ENCODE measurements around the gene TNS3. TPM values are rescaled to one million over a fixed set of nuclear protein-coding genes. Genes with fewer than 3 reads are reported as not detected.

Gene TNS3
- total RNA-seq, 1 donor from 2014 or later, result 426 TPM

- no peaks in the 10 kb centered on the region for H3K27me3 Mint-ChIP-seq (ENCODE audit: low read depth)
- H3K27ac Mint-ChIP-seq (ENCODE audit: unreplicated experiment), result peak overlapping the region; percentile 45
- peaks cover 11% of the 10 kb centered on the region for H3K4me1 Mint-ChIP-seq (ENCODE audit: low read depth)
- no peak overlapping the region for H3K4me3 Mint-ChIP-seq (ENCODE audit: unreplicated experiment)
- no peak for TF ChIP-seq CTCF (IDR thresholded peaks at IDR 0.05)
- H3K36me3 Mint-ChIP-seq (ENCODE audit: low read depth), result peaks cover 71% of the 10 kb centered on the region
- H3K9me3 Mint-ChIP-seq (ENCODE audit: low read depth), result no peaks in the 10 kb centered on the region
- no peak for DNase-seq (ENCODE audit: low spot score)
Measured at GRCh38 chr7:47281161-47281560, 300.8 kb downstream of the TNS3 start.

GRCh38 chr7:47280114-47280513, 301.8 kb downstream of the TNS3 start:
- Mint-ChIP-seq H3K9me3 (ENCODE audit: low read depth) (no peaks in the 10 kb centered on the region), H3K4me3 (ENCODE audit: unreplicated experiment) (no peak overlapping the region), H3K27me3 (ENCODE audit: low read depth) (no peaks in the 10 kb centered on the region), H3K27ac (ENCODE audit: unreplicated experiment) (peak overlapping the region; percentile 39), H3K36me3 (ENCODE audit: low read depth) (peaks cover 70% of the 10 kb centered on the region), H3K4me1 (ENCODE audit: low read depth) (peaks cover 2% of the 10 kb centered on the region)
- no peak for DNase-seq (ENCODE audit: low spot score)
- TF ChIP-seq CTCF (IDR thresholded peaks at IDR 0.05), result no peak

- no peak overlapping the region for H3K27ac Mint-ChIP-seq (ENCODE audit: unreplicated experiment)
- no peaks in the 10 kb centered on the region for H3K27me3 Mint-ChIP-seq (ENCODE audit: low read depth)
- no peak for TF ChIP-seq CTCF (IDR thresholded peaks at IDR 0.05)
- H3K9me3 Mint-ChIP-seq (ENCODE audit: low read depth), result no peaks in the 10 kb centered on the region
- peaks cover 70% of the 10 kb centered on the region for H3K36me3 Mint-ChIP-seq (ENCODE audit: low read depth)
- peaks cover 2% of the 10 kb centered on the region for H3K4me1 Mint-ChIP-seq (ENCODE audit: low read depth)
- no peak overlapping the region for H3K4me3 Mint-ChIP-seq (ENCODE audit: unreplicated experiment)
- DNase-seq (ENCODE audit: low spot score), result no peak
Measured at GRCh38 chr7:47278043-47278442, 303.9 kb downstream of the TNS3 start.

- peak overlapping the region; percentile 84 for H3K27ac Mint-ChIP-seq (ENCODE audit: unreplicated experiment)
- H3K9me3 Mint-ChIP-seq (ENCODE audit: low read depth), result peaks cover 4% of the 10 kb centered on the region
- H3K4me1 Mint-ChIP-seq (ENCODE audit: low read depth), result no peaks in the 10 kb centered on the region
- H3K27me3 Mint-ChIP-seq (ENCODE audit: low read depth), result no peaks in the 10 kb centered on the region
- peaks cover 63% of the 10 kb centered on the region for H3K36me3 Mint-ChIP-seq (ENCODE audit: low read depth)
- H3K4me3 Mint-ChIP-seq (ENCODE audit: unreplicated experiment), result no peak overlapping the region
- DNase-seq (ENCODE audit: low spot score), result no peak
- no peak for TF ChIP-seq CTCF (IDR thresholded peaks at IDR 0.05)
Measured at GRCh38 chr7:47277321-47277781, 304.6 kb downstream of the TNS3 start.

- Mint-ChIP-seq H3K27me3 (ENCODE audit: low read depth) (no peaks in the 10 kb centered on the region), H3K27ac (ENCODE audit: unreplicated experiment) (peak overlapping the region; percentile 36), H3K4me3 (ENCODE audit: unreplicated experiment) (no peak overlapping the region), H3K9me3 (ENCODE audit: low read depth) (peaks cover 19% of the 10 kb centered on the region), H3K4me1 (ENCODE audit: low read depth) (no peaks in the 10 kb centered on the region), H3K36me3 (ENCODE audit: low read depth) (peaks cover 39% of the 10 kb centered on the region)
- no peak for DNase-seq (ENCODE audit: low spot score)
- TF ChIP-seq CTCF (IDR thresholded peaks at IDR 0.05), result no peak
Measured at GRCh38 chr7:47273974-47274766, 307.7 kb downstream of the TNS3 start.

All from chondrocyte (in vitro differentiated cells).